Vagina (tissue), 2 donors: ENCODE data around the gene GPR153. TPM values are rescaled to one million over a fixed set of nuclear protein-coding genes. Genes with fewer than 3 reads are reported as not detected.

Source experiments
- DNase-seq, 2 donors: peaks; one replicate each; pipeline ENCODE4 v3.0.0-alpha.2; 2017; ENCODE audit errors: extremely low spot score in 2 of 2
- H3K27ac ChIP-seq: fragments of 200-600 bp; sonication (generic); one replicate; pipeline ENCODE4 v1.5.1; 2019
- H3K27me3 ChIP-seq: fragments of 200-600 bp; sonication (generic); one replicate; pipeline ENCODE4 v1.5.1; 2019
- H3K36me3 ChIP-seq, 2 donors: fragments of 200-600 bp; sonication (generic); one replicate each; pipeline ENCODE4 v1.5.1; 2017 to 2019
- H3K4me1 ChIP-seq: fragments of 200-600 bp; sonication (generic); one replicate; pipeline ENCODE4 v1.5.1; 2019
- H3K4me3 ChIP-seq, 2 donors: fragments of 200-600 bp; sonication (generic); 1 replicate in 1 of 2; 2 replicates in 1 of 2; pipeline ENCODE4 v1.5.1; 2016 to 2019
- H3K9me3 ChIP-seq: fragments of 200-600 bp; sonication (generic); one replicate; pipeline ENCODE4 v1.5.1; 2019
- POLR2A ChIP-seq, 2 donors: fragments of 450-650 bp; IDR thresholded peaks; one replicate each; pipeline ENCODE4 v1.6.1; 2017; ENCODE audit warnings: antibody characterized with exemption in 2 of 2, mild to moderate bottlenecking in 2 of 2, moderate library complexity in 2 of 2
- POLR2AphosphoS5 ChIP-seq, 2 donors: sonication (generic); formaldehyde crosslinking; IDR thresholded peaks; one replicate each; pipeline ENCODE4 v1.9.0; 2017; ENCODE audit warnings: antibody characterized with exemption in 2 of 2, mild to moderate bottlenecking in 2 of 2, low read depth in 1 of 2; ENCODE audit not compliant: insufficient read depth in 1 of 2
- intact Hi-C: fragments of 100-400 bp; cut with DNase I; formaldehyde crosslinking; loops from one replicate; pipeline ENCODE4 v1.15.1; 2023
- total RNA-seq: library from RNA; depleted of rRNA; stranded (reverse); fragments of >200 nt; gene quantifications from one replicate; pipeline ENCODE4 v1.2.3, GENCODE V29; 2016
- TF ChIP-seq, protein P1 (sequence below), 3 experiments: fragments of 450-650 bp in 2 of 3; fragments of 200-600 bp in 1 of 3; sonication (generic) in 1 of 3; IDR thresholded peaks; one replicate each; pipeline ENCODE4 v1.5.1; 2017 to 2019; ENCODE audit warnings: antibody characterized with exemption in 3 of 3, mild to moderate bottlenecking in 2 of 3, moderate library complexity in 2 of 3

The GPR153 gene
- total RNA-seq, 1 donor from 2014 or later, result 11.5 TPM

DNA sequence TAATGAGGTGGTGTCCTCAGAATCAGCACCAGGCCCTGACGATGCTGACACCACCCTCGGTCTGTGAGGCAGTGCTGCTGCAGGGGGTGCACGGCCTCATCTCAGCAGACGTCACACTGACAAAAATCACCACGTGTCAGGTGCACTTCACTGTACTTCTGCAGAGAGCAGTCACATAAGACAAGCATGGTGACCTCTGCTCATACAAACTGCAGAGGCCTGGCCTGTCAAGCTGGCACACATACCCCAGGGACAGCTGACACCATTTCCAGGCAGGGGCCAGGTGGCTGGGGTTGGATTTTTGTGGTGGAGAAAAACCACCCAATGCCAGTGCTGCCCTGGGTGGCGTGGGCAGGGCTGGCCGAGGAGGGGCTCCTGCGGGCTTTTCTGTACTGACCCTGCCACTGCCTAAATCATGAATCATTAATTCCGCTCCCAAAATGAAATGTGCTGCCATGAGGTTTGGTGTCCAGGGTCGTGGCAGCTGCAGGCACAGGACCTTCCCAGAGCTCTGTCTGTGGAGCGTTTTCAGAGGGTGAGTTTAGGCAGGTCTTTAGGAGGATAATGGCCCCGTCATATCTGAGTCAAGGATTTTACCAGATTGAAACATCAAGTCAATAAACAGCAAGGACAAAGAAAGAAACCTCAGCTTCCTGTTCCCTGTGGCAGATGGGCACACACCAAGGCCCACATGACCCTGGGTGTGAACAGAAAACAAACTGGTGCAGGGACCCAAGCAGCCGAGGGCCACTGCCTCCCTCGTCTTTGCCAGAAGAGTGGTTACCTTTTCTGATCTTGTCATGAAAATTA is 33.4 kb upstream of the GPR153 start:
- H3K36me3 ChIP-seq, result no peaks in the 10 kb centered on the region
- no peaks in the 10 kb centered on the region for H3K9me3 ChIP-seq
- TF ChIP-seq POLR2A (IDR thresholded peaks at IDR 0.05) (no peak), POLR2AphosphoS5 (IDR thresholded peaks at IDR 0.05; ENCODE audit: insufficient read depth in 1 of 2, low read depth in 1 of 2) (no peak)
- TF ChIP-seq, protein P1, sequence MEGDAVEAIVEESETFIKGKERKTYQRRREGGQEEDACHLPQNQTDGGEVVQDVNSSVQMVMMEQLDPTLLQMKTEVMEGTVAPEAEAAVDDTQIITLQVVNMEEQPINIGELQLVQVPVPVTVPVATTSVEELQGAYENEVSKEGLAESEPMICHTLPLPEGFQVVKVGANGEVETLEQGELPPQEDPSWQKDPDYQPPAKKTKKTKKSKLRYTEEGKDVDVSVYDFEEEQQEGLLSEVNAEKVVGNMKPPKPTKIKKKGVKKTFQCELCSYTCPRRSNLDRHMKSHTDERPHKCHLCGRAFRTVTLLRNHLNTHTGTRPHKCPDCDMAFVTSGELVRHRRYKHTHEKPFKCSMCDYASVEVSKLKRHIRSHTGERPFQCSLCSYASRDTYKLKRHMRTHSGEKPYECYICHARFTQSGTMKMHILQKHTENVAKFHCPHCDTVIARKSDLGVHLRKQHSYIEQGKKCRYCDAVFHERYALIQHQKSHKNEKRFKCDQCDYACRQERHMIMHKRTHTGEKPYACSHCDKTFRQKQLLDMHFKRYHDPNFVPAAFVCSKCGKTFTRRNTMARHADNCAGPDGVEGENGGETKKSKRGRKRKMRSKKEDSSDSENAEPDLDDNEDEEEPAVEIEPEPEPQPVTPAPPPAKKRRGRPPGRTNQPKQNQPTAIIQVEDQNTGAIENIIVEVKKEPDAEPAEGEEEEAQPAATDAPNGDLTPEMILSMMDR (IDR thresholded peaks at IDR 0.05), result no peak
- intact Hi-C loops, result no loop called here
- no peak overlapping the region for H3K27ac ChIP-seq
- no peaks in the 10 kb centered on the region for H3K27me3 ChIP-seq
- DNase-seq, result no peak
- H3K4me3 ChIP-seq, result no peak overlapping the region
- peaks cover 3% of the 10 kb centered on the region for H3K4me1 ChIP-seq

DNA sequence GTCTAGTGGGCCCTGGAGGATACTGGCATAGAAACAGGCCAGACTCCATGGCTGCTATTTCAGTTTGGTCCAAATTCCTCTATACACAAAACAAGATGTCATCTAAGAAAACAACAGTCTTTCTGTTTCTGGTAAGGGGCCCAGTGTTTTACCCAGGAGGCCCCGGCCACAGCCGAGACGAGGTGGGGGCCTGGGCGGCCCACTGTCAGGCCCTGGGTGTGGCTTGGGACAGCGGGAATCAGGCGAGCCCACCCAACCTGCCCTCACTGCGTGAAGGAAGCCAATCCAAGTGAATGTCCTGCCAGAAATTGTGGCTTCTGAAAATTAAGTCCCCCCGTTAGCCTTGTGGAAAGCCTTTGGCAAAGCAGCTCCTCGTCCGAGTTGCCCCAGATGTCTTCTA is 31.2 kb upstream of the GPR153 start:
- no peaks in the 10 kb centered on the region for H3K27me3 ChIP-seq
- no peak for DNase-seq
- intact Hi-C loops, result no loop called here
- peaks cover 19% of the 10 kb centered on the region for H3K4me1 ChIP-seq
- H3K27ac ChIP-seq, result peak overlapping the region; percentile 68
- no peak overlapping the region for H3K4me3 ChIP-seq
- H3K9me3 ChIP-seq, result no peaks in the 10 kb centered on the region
- no peak for TF ChIP-seq POLR2AphosphoS5 (IDR thresholded peaks at IDR 0.05; ENCODE audit: insufficient read depth in 1 of 2, low read depth in 1 of 2)
- no peak for TF ChIP-seq POLR2A (IDR thresholded peaks at IDR 0.05)
- TF ChIP-seq, protein P1 (IDR thresholded peaks at IDR 0.05), result no peak
- H3K36me3 ChIP-seq, result no peaks in the 10 kb centered on the region

DNA sequence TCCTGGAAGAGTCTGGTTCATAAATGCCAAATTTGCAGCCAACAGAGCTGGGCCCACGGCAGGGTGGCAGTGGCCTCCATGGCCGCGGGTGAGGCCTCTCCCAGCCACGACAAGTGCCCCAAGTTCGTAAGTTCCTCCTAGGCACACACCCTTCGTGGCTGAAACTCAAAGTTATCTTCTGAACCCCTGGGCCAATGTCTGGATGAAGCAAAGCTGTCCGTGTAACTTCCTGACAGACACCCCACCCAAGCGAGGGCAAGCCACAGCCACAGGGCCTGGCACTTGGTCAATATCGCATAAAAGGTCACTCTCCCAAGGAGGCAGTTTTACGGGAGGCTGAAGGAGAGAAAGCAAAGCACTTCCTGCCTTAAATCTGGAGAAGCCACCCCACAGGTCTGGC is 27.8 kb upstream of the GPR153 start:
- TF ChIP-seq, protein P1 (IDR thresholded peaks at IDR 0.05), result no peak
- TF ChIP-seq POLR2A (IDR thresholded peaks at IDR 0.05) (no peak), POLR2AphosphoS5 (IDR thresholded peaks at IDR 0.05; ENCODE audit: insufficient read depth in 1 of 2, low read depth in 1 of 2) (no peak)
- peaks cover 19% of the 10 kb centered on the region for H3K4me1 ChIP-seq
- no peak overlapping the region for H3K4me3 ChIP-seq
- peak overlapping the region; percentile 92 for H3K27ac ChIP-seq
- no peaks in the 10 kb centered on the region for H3K9me3 ChIP-seq
- intact Hi-C loops, result no loop called here
- no peaks in the 10 kb centered on the region for H3K36me3 ChIP-seq
- no peak for DNase-seq
- H3K27me3 ChIP-seq, result no peaks in the 10 kb centered on the region

DNA sequence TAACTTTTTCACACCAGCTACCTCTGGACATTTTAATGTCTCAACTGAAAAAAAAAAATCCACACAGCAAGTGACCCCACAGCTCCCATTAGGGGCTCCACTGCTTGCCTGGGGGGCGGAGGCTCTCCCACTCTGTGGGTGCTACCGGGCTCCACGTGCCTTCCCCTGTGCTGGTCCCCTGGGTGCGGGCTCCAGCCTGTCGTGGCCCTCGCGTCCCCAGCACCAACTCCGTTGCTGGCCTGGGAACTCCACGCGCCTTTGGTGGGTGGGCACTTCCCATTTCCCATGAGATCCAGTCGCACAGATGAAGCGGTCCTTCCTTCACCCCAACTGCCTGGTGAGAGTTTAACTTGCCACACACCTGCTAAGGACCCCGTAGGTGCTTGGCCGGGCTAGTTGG is 27.1 kb upstream of the GPR153 start:
- Histone ChIP-seq H3K9me3 (no peaks in the 10 kb centered on the region), H3K27me3 (no peaks in the 10 kb centered on the region), H3K4me1 (peaks cover 19% of the 10 kb centered on the region), H3K27ac (peak overlapping the region; percentile 92), H3K36me3 (no peaks in the 10 kb centered on the region), H3K4me3 (no peak overlapping the region)
- TF ChIP-seq POLR2AphosphoS5 (IDR thresholded peaks at IDR 0.05; ENCODE audit: insufficient read depth in 1 of 2, low read depth in 1 of 2) (peak in 1 of 2 donors; percentile 2), POLR2A (IDR thresholded peaks at IDR 0.05) (no peak)
- intact Hi-C loops, result no loop called here
- DNase-seq, result no peak

DNA sequence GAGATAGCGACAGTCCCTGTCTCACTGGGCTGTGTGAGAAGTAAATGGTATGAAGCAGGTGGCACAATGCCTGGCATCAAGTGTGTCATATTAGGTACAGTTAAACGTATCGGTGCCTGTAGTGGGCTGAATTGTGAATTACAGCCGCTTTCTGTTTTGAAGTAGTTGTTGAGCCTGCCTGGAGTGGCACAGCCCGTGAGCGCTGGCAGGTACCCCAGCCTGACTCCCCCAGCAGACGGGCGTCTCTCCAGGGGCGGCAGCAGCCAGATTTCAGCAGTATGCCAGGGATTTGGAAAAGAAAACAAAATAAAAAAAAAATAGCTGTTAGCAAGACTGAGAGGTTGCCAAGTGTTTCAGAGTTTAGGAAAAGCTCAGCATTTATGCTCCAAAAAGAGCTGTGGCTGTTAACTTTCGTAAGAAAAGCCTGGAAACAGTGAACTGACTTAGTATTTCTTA is 26.6 kb upstream of the GPR153 start:
- H3K36me3 ChIP-seq, result no peaks in the 10 kb centered on the region
- peak overlapping the region; percentile 92 for H3K27ac ChIP-seq
- no peak overlapping the region for H3K4me3 ChIP-seq
- H3K9me3 ChIP-seq, result no peaks in the 10 kb centered on the region
- peaks cover 19% of the 10 kb centered on the region for H3K4me1 ChIP-seq
- intact Hi-C loops, result no loop called here
- DNase-seq, result no peak
- no peaks in the 10 kb centered on the region for H3K27me3 ChIP-seq
- TF ChIP-seq POLR2AphosphoS5 (IDR thresholded peaks at IDR 0.05; ENCODE audit: insufficient read depth in 1 of 2, low read depth in 1 of 2) (peak; percentile 36 to 65), POLR2A (IDR thresholded peaks at IDR 0.05) (no peak)
- TF ChIP-seq, protein P1 (IDR thresholded peaks at IDR 0.05), result no peak
